HEK293T (cell line): ENCODE measurements around the gene TMEM151B.
A peak's percentile ranks its signal among the peaks of the same experiment; 100 is the strongest.

Experiments used
- CTCF ChIA-PET: fragments of 350-600 bp; formaldehyde crosslinking; extraction: SDS; loops from one replicate; lab custom pipeline; 2021; ENCODE audit warnings: antibody characterized with exemption, inconsistent platforms; lab: Yijun Ruan, JAX
- POLR2A ChIA-PET: fragments of 350-600 bp; formaldehyde crosslinking; extraction: SDS; loops from one replicate; lab custom pipeline; 2020; ENCODE audit warnings: antibody characterized with exemption, inconsistent platforms; lab: Yijun Ruan, JAX
- DNase-seq: peaks from one replicate; pipeline ENCODE4 v3.0.0; 2012; ENCODE audit warnings: mixed read lengths; ENCODE audit errors: extremely low spot score
- ARNT ChIP-seq: fragments of 450-650 bp; IDR thresholded peaks from 2 replicates; pipeline ENCODE4 v1.6.1; 2017; ENCODE audit warnings: mild to moderate bottlenecking
- BHLHE40 ChIP-seq: fragments of 450-650 bp; IDR thresholded peaks from 2 replicates; pipeline ENCODE4 v1.6.1; 2016; ENCODE audit warnings: mild to moderate bottlenecking, moderate library complexity, borderline replicate concordance
- CTBP1 ChIP-seq: fragments of 450-650 bp; IDR thresholded peaks from 2 replicates; pipeline ENCODE4 v1.6.1; 2016; ENCODE audit warnings: borderline replicate concordance
- ELF4 ChIP-seq: fragments of 450-650 bp; IDR thresholded peaks from 2 replicates; pipeline ENCODE4 v1.6.1; 2017; ENCODE audit warnings: antibody characterized with exemption
- FOXA1 ChIP-seq: fragments of 450-650 bp; IDR thresholded peaks from 2 replicates; pipeline ENCODE4 v1.6.1; 2016; ENCODE audit warnings: mild to moderate bottlenecking
- FOXK2 ChIP-seq: fragments of 450-650 bp; IDR thresholded peaks from 2 replicates; pipeline ENCODE4 v1.6.1; 2016; ENCODE audit warnings: mild to moderate bottlenecking
- FOXM1 ChIP-seq: fragments of 450-650 bp; IDR thresholded peaks from 2 replicates; pipeline ENCODE4 v1.6.1; 2017; ENCODE audit warnings: mild to moderate bottlenecking, borderline replicate concordance
- HDGF ChIP-seq: fragments of 450-650 bp; IDR thresholded peaks from 2 replicates; pipeline ENCODE4 v1.6.1; 2017; ENCODE audit warnings: antibody characterized with exemption, borderline replicate concordance
- L3MBTL2 ChIP-seq: fragments of 450-650 bp; conservative IDR thresholded peaks from 2 replicates; pipeline ENCODE4 v1.6.1; 2016; ENCODE audit warnings: mild to moderate bottlenecking
- LEF1 ChIP-seq: fragments of 450-650 bp; IDR thresholded peaks from 2 replicates; pipeline ENCODE4 v1.6.1; 2017; ENCODE audit warnings: mild to moderate bottlenecking, borderline replicate concordance
- NFRKB ChIP-seq: fragments of 450-650 bp; IDR thresholded peaks from 2 replicates; pipeline ENCODE4 v1.6.1; 2016; ENCODE audit warnings: mild to moderate bottlenecking, moderate library complexity
- SP1 ChIP-seq: fragments of 450-650 bp; IDR thresholded peaks from 2 replicates; pipeline ENCODE4 v1.6.1; 2017
- SUZ12 ChIP-seq: fragments of 450-650 bp; IDR thresholded peaks from 2 replicates; pipeline ENCODE4 v1.6.1; 2016; ENCODE audit warnings: mild to moderate bottlenecking
- TARDBP ChIP-seq: fragments of 450-650 bp; IDR thresholded peaks from 2 replicates; pipeline ENCODE4 v1.6.1; 2016
- ZNF384 ChIP-seq: fragments of 450-650 bp; IDR thresholded peaks from 2 replicates; pipeline ENCODE4 v1.6.1; 2016
- TF ChIP-seq, protein P1 (sequence below): fragments of 450-650 bp; IDR thresholded peaks from 2 replicates; pipeline ENCODE4 v1.6.1; 2016

Gene TMEM151B

DNA sequence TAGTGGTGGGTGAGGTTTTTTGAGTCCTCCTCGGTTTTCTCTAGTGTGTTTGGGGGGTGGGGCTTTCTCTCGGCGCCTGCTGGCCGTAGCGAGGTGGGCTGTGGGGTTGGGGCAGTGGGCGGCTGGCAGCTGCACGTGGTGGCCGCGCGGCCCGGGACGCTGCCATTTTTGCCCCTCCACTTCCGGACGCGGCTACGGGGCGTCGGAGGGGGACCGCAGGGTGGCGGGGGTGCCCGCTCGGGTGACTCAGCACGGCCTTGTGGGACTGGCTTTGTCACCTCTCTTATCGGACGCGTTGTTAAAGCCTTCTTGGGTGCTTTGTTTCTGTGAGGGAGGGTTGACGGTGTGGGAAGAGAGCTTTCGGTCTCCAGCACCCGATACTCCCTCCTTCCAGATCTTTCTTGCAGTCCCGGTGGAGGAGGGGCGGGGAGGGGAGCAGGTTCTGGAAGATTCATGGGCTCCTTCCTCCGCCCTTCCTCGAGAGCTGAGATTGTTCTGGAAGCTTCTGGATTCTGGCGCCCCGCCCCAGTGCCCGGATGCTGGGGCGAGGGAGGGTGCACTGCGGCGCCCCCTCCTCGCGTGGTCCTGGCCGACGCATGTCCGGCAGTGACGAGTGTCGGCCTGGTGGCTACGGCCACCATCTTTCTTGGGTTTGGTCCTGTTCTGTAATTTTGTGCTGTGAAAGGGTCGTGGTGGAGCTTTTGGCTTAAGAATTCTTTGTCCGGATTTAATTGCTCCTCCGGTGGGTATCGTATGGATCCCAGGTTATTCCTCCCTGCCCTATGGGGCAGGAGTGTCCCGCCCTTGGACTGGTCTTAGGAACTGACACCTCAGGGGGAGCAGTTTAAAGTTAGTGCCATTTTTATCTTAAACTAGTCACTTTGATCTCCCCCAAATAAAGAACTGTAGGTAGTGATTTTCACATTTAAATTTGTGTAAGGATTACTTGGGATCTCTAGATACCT, 22.6 kb upstream of the TMEM151B start:
- ChIA-PET POLR2A (interaction anchor here (0.5 to 4.9 kb wide), 42 partner anchors 9 to 618 kb away, joined by 3 to 117 read pairs (median 4); partner anchors contain the start of genes AARS2, GTPBP2, NFKBIE and SLC29A1), CTCF (interaction anchor here (1.0 to 1.6 kb wide), 3 partner anchors 9 to 535 kb away, joined by 3 to 9 read pairs (median 3); no protein-coding TSS in a partner anchor)
- TF ChIP-seq L3MBTL2 (0 out of 2 replicates have a peak, but pooled peaks have one; percentile 33), BHLHE40 (no peak), LEF1 (no peak), ARNT (peak; percentile 91), FOXM1 (no peak), NFRKB (peak; percentile 59; the same call in 1 of the 2 replicates)
- peak; percentile 35 for DNase-seq

DNA sequence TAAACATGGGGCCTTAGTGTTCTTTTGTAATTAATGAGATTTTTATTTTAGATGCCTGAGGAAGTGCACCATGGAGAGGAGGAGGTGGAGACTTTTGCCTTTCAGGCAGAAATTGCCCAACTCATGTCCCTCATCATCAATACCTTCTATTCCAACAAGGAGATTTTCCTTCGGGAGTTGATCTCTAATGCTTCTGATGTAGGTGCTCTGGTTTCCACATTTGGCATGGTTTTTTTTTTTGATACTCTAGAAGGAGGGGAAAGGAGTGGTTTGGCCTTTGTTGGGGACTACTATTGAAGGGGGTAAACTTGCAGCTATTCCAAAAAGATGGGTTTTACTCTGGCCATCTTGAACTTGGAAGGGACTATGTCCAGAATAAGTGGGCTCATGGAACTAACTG, 21.7 kb upstream of the TMEM151B start:
- no peak for DNase-seq
- CTCF ChIA-PET, result interaction anchor here (0.9 kb wide), 1 partner anchor 9 kb away, joined by 3 read pairs; the partner anchor contains the start of gene SLC35B2
- TF ChIP-seq FOXM1, result no peak
- TF ChIP-seq TARDBP, result no peak
- TF ChIP-seq CTBP1, result no peak
- TF ChIP-seq SUZ12, result no peak
- TF ChIP-seq ZNF384, result no peak
- TF ChIP-seq L3MBTL2, result no peak
- TF ChIP-seq ARNT, result no peak
- TF ChIP-seq NFRKB, result no peak
- no peak for TF ChIP-seq LEF1
- TF ChIP-seq FOXA1, result no peak
- no peak for TF ChIP-seq SP1
- no peak for TF ChIP-seq ELF4
- no peak for TF ChIP-seq FOXK2
- no peak for TF ChIP-seq HDGF
- TF ChIP-seq BHLHE40, result no peak
- POLR2A ChIA-PET, result interaction anchor here (4.7 to 4.9 kb wide), 2 partner anchors 8 to 24 kb away, joined by 65 to 117 read pairs; partner anchors contain the start of genes SLC29A1 and SLC35B2

DNA sequence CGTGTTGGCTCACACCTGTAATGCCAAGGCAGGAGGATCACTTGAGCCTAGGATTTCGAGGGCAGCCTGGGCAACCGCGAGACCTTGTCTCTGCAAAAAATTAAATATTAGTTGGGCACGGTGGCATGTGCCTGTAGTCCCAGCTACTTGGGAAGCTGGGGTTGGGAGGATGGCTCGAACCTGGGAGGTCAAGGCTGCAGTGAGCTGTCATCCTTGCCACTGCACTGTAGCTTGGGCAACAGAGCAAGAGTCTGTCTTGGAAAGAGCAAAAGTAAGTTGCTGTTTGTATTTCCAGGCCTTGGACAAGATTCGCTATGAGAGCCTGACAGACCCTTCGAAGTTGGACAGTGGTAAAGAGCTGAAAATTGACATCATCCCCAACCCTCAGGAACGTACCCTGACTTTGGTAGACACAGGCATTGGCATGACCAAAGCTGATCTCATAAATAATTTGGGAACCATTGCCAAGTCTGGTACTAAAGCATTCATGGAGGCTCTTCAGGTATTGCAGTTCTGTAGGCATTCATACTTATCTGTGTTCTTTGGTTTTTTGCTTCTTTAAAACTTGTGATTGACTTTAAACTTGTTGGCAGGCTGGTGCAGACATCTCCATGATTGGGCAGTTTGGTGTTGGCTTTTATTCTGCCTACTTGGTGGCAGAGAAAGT, 21.0 kb upstream of the TMEM151B start:
- POLR2A ChIA-PET, result no interaction called here
- TF ChIP-seq FOXK2 (no peak), ARNT (no peak), LEF1 (no peak), SP1 (no peak), ZNF384 (no peak), FOXA1 (no peak), TARDBP (no peak), NFRKB (no peak), SUZ12 (no peak), CTBP1 (no peak), ELF4 (no peak), L3MBTL2 (no peak), BHLHE40 (no peak), HDGF (no peak), FOXM1 (no peak)
- TF ChIP-seq, protein P1, sequence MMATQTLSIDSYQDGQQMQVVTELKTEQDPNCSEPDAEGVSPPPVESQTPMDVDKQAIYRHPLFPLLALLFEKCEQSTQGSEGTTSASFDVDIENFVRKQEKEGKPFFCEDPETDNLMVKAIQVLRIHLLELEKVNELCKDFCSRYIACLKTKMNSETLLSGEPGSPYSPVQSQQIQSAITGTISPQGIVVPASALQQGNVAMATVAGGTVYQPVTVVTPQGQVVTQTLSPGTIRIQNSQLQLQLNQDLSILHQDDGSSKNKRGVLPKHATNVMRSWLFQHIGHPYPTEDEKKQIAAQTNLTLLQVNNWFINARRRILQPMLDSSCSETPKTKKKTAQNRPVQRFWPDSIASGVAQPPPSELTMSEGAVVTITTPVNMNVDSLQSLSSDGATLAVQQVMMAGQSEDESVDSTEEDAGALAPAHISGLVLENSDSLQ, result no peak
- DNase-seq, result no peak
- CTCF ChIA-PET, result interaction anchor here (0.9 kb wide), 1 partner anchor 8 kb away, joined by 3 read pairs; the partner anchor contains the start of gene SLC35B2

DNA sequence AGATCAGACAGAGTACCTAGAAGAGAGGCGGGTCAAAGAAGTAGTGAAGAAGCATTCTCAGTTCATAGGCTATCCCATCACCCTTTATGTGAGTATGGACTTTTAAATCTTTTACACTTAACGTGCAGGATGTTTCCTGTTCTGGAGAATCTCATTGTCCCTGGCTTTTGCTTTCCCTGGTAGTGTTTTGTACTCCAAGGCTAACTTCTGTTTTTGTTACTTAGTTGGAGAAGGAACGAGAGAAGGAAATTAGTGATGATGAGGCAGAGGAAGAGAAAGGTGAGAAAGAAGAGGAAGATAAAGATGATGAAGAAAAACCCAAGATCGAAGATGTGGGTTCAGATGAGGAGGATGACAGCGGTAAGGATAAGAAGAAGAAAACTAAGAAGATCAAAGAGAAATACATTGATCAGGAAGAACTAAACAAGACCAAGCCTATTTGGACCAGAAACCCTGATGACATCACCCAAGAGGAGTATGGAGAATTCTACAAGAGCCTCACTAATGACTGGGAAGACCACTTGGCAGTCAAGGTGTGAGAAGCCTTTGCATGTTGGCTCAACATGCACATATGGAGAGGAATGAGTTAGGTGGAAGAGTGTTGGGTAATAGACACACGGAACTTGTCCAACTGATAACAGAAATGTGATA, 20.1 kb upstream of the TMEM151B start:
- CTCF ChIA-PET, result no interaction called here
- no peak for TF ChIP-seq FOXK2
- TF ChIP-seq FOXM1, result no peak
- TF ChIP-seq SUZ12, result no peak
- no peak for TF ChIP-seq FOXA1
- TF ChIP-seq, protein P1, result no peak
- no peak for TF ChIP-seq BHLHE40
- no peak for TF ChIP-seq ARNT
- TF ChIP-seq NFRKB, result no peak
- no peak for TF ChIP-seq ELF4
- no peak for TF ChIP-seq ZNF384
- TF ChIP-seq TARDBP, result no peak
- no peak for TF ChIP-seq SP1
- no peak for TF ChIP-seq CTBP1
- TF ChIP-seq HDGF, result no peak
- no peak for TF ChIP-seq LEF1
- TF ChIP-seq L3MBTL2, result no peak
- DNase-seq, result no peak
- POLR2A ChIA-PET, result no interaction called here

DNA sequence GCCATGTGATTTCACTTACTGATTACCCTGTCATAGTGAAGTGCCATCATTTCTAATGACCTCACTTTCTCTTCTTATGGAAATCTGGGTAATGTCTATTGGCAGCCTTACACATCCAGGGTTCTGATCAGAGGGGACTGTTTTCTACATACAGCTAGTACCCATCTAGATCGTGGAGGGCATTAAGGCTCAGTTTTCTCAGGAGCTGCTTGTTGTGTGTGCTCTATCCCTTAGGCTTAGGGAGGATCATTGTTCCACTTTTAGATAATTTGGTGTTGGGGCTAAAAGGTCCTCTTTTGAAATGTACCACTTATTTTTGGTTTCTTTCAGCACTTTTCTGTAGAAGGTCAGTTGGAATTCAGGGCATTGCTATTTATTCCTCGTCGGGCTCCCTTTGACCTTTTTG, 19.5 kb upstream of the TMEM151B start:
- TF ChIP-seq FOXA1 (no peak), BHLHE40 (no peak), LEF1 (no peak), TARDBP (no peak), NFRKB (no peak), CTBP1 (no peak)
- TF ChIP-seq, protein P1, result no peak
- DNase-seq, result no peak
- POLR2A ChIA-PET, result no interaction called here
- CTCF ChIA-PET, result no interaction called here
